Tibial nerve (tissue), 3 donors: Measurements from ENCODE around the gene MARS1.
"Not testable (repeated sequence)": the region's sequence is repeated elsewhere in the genome, so short reads cannot be mapped to it uniquely, and the experiment has no call there.

Experiments
- CTCF ChIP-seq, 5 experiments: fragments of 200-600 bp in 3 of 5; fragments of 450-650 bp in 2 of 5; sonication (generic) in 3 of 5; IDR thresholded peaks; one replicate each; pipeline ENCODE4 v1.5.1; 2016 to 2019; ENCODE audit warnings: antibody characterized with exemption in 5 of 5, mild to moderate bottlenecking in 3 of 5, moderate library complexity in 2 of 5
- POLR2A ChIP-seq, 2 donors: fragments of 450-650 bp; IDR thresholded peaks; one replicate each; pipeline ENCODE4 v1.6.1; 2017; ENCODE audit warnings: antibody characterized with exemption in 2 of 2, mild to moderate bottlenecking in 2 of 2, moderate library complexity in 2 of 2

- TF ChIP-seq POLR2A, CTCF (IDR thresholded peaks at IDR 0.05): not testable (repeated sequence)
Observed at GRCh38 chr12:57561117-57561516, 73.2 kb downstream of the MARS1 start.
